Measurements from ENCODE around the gene FGD5.

Gene FGD5

DNA sequence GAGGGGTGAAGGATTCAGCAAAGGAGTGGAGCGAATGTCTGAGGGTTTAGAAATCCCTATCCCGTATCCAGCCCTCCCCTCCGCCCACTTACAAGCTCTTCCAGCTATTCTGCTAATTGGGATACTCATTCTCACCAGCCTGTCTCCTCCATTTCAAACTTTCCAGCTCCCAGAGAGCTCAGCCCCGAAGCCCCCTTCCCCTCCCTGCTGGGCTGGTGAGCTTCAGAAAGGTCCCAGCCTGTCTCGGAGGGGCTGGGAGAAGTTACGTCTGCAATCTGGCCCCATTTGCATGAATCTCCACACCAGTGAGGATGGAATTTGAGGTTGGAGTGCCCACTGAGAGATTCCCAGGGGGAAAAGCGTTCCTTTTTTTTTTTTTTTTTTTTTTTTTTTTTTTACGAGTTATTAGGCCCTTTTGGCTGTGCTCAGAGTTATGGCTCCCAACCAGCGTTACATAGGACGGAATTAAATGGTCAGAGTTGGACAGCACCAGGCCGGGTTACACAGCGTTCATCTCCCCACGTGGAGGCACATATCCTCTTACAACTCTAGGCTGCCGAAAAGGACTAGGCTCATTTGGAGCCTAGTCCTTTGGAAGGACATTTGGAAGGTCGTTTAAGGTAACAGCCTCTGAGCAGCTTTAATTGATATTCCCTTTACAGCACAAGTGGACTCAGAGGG is 34.6 kb downstream of the FGD5 start:
- DNase-seq (ENCODE audit: low read depth in 2 of 2): no peak
- H3K4me3 ChIP-seq (replicated peaks in 1 of 2; ENCODE audit: low read depth in 2 of 2, low read length in 2 of 2): no peak overlapping the region
- TF ChIP-seq, protein P1, sequence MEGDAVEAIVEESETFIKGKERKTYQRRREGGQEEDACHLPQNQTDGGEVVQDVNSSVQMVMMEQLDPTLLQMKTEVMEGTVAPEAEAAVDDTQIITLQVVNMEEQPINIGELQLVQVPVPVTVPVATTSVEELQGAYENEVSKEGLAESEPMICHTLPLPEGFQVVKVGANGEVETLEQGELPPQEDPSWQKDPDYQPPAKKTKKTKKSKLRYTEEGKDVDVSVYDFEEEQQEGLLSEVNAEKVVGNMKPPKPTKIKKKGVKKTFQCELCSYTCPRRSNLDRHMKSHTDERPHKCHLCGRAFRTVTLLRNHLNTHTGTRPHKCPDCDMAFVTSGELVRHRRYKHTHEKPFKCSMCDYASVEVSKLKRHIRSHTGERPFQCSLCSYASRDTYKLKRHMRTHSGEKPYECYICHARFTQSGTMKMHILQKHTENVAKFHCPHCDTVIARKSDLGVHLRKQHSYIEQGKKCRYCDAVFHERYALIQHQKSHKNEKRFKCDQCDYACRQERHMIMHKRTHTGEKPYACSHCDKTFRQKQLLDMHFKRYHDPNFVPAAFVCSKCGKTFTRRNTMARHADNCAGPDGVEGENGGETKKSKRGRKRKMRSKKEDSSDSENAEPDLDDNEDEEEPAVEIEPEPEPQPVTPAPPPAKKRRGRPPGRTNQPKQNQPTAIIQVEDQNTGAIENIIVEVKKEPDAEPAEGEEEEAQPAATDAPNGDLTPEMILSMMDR (IDR thresholded peaks at IDR 0.05; ENCODE audit: low read depth, low read length): no peak

DNA sequence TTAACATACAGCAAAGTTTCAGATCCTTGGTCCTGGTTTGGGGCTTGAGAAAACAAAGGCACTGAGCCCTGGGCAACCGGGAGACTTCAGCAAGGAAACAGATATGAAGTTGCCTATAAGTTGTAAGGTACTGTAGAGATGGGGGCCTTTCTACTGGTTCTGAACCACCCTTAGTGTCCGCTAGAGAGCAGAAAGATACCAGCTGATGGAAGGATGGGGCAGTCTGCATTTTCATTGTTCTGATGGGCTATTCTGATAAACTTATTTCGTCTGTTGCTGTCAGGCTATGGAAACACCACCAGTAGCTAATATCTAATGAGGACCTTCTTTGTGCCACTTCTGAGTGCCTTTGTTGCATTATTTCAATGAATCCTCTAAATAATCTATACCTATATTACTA is 38.7 kb downstream of the FGD5 start:
- TF ChIP-seq, protein P1 (IDR thresholded peaks at IDR 0.05; ENCODE audit: low read depth, low read length): no peak
- no peak overlapping the region for H3K4me3 ChIP-seq (replicated peaks in 1 of 2; ENCODE audit: low read depth in 2 of 2, low read length in 2 of 2)
- no peak for DNase-seq (ENCODE audit: low read depth in 2 of 2)

DNA sequence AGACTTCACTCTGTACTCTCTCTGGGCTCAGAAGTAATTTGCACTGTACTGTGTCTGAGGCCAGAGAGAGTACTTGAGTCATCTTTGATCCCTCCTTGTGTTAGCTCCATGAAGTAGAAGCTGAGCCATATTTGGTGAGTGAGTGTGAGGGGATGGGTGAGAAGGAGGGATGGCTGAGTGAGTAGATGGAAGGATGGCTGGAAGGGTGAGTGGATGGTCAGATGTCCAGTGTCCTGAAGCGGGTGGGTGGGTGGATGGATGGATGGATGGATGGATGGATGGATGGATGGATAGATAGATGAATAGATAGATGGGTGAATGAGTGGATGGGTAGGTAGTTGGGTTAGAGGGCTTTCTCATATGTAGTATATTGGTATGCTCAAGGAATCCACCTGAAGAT is 39.3 kb downstream of the FGD5 start:
- TF ChIP-seq, protein P1 (IDR thresholded peaks at IDR 0.05; ENCODE audit: low read depth, low read length): no peak
- no peak for DNase-seq (ENCODE audit: low read depth in 2 of 2)
- H3K4me3 ChIP-seq (replicated peaks in 1 of 2; ENCODE audit: low read depth in 2 of 2, low read length in 2 of 2): no peak overlapping the region

DNA sequence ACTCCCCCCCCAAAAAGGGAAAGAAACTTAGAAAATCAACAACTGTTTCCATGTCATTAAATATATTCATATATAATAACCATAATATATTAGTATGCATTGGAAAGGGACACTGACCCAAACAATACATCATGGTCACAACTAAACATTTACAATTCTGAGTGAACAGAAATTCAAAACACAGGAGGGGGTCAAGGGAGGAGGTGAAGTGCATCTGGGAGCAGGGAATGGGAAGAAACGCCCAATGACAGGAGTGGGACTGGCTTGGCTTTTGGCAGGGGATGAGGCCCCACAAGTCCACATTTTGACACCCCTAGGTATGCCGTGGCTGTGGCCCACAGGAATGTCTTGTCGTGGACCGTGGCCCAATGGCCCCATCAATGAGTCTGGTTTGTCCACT is 41.1 kb downstream of the FGD5 start:
- DNase-seq (ENCODE audit: low read depth in 2 of 2): no peak
- no peak overlapping the region for H3K4me3 ChIP-seq (replicated peaks in 1 of 2; ENCODE audit: low read depth in 2 of 2, low read length in 2 of 2)
- TF ChIP-seq, protein P1 (IDR thresholded peaks at IDR 0.05; ENCODE audit: low read depth, low read length): no peak

DNA sequence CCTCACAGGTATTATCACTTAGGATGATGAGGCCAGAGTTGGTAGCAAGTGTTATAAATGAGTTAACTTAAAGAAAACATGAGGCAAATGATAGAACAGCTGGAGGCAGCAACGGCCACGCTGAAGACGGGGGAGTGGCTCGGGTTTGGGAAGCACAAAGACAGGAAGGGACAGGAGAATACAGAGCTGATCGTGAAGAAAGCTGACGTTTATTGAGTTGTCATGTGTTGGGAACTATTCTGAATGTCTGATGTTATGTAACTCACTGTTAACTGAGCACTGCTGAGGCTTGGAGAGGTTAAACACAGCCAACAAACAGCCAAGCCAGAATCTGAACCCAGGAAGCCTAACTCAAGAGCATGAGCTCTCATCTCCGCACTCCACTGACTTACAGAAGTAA is 42.3 kb downstream of the FGD5 start:
- peak; percentile 7 to 12 for DNase-seq (ENCODE audit: low read depth in 2 of 2)
- TF ChIP-seq, protein P1 (IDR thresholded peaks at IDR 0.05; ENCODE audit: low read depth, low read length): no peak
- no peak overlapping the region for H3K4me3 ChIP-seq (replicated peaks in 1 of 2; ENCODE audit: low read depth in 2 of 2, low read length in 2 of 2)

DNA sequence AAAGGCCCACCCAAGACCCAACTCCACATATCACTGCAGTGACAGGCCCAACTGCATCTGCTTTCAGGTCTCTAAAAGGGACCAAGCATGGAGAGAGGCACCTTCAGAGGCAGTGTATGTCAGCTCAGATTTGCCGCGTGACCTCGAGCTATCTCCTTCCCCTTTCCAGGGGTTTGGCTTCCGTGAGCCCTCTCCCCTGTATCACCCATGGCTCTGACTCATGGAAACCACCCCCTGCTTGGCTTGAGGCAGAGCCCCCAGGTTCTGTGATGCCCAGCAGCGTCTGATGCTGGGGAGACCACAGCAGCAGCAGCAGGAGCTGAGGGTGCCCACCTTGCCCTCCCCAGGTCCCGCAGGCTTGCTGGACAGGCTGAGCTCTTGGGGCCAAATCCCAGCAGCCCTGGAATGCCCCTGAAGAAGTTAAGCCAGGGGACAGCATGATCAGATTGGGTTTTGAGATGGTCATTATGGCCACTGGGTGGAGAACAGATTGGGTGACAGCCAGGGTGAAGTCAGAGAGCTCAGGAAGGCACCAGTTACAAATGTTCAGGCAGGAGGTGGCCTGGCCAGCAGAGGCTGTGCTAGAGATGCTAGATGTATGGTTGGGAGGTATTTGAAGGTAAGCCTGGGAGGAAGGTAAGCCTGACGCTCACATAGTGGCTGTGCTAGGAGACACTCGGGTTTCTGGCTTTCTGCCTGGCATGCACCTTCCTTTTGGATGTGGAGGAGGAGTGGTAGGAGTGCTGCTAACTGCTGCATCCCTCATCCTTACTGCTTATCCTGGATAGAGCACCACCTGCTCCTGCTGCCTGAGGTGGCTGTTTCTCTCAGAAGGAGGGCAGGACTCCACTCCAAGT is 42.9 kb downstream of the FGD5 start:
- TF ChIP-seq, protein P1 (IDR thresholded peaks at IDR 0.05; ENCODE audit: low read depth, low read length): no peak
- DNase-seq (ENCODE audit: low read depth in 2 of 2): no peak
- H3K4me3 ChIP-seq (replicated peaks in 1 of 2; ENCODE audit: low read depth in 2 of 2, low read length in 2 of 2): no peak overlapping the region
